Stomach (tissue), 9 donors: Measurements from ENCODE around the gene ABHD1. TPM values are rescaled to one million over a fixed set of nuclear protein-coding genes. Genes with fewer than 3 reads are reported as not detected.

Source experiments
- DNase-seq, 2 donors: peaks; one replicate each; pipeline versions ENCODE4 v3.0.0 to v3.0.0-alpha.2; 2013 to 2019
- H3K27ac ChIP-seq, 5 donors: fragments of 200-600 bp in 4 of 5; sonication (generic) in 4 of 5; one replicate each; pipeline ENCODE4 v1.5.1; 2013 to 2019; ENCODE audit warnings: mild to moderate bottlenecking in 1 of 5, moderate library complexity in 1 of 5
- H3K27me3 ChIP-seq, 3 donors: fragments of 200-600 bp; sonication (generic); one replicate each; pipeline ENCODE4 v1.5.1; 2017 to 2019; ENCODE audit warnings: mixed run types in 1 of 3
- H3K36me3 ChIP-seq, 4 donors: fragments of 200-600 bp; sonication (generic); 1 replicate in 3 of 4; 2 replicates in 1 of 4; pipeline ENCODE4 v1.5.1; 2016 to 2019
- H3K4me1 ChIP-seq, 4 donors: fragments of 200-600 bp; sonication (generic); one replicate each; pipeline ENCODE4 v1.5.1; 2016 to 2019
- H3K4me3 ChIP-seq, 4 donors: fragments of 200-600 bp; sonication (generic) in 3 of 4; one replicate each; pipeline ENCODE4 v1.5.1; 2016 to 2019; ENCODE audit warnings: mild to moderate bottlenecking in 1 of 4
- H3K9me3 ChIP-seq, 4 donors: fragments of 200-600 bp; sonication (generic); one replicate each; pipeline ENCODE4 v1.5.1; 2016 to 2019
- EP300 ChIP-seq: sonication (generic); formaldehyde crosslinking; IDR thresholded peaks from one replicate; pipeline ENCODE4 v1.6.1; 2017; ENCODE audit warnings: antibody characterized with exemption
- POLR2A ChIP-seq, 4 donors: fragments of 450-650 bp; IDR thresholded peaks; one replicate each; pipeline ENCODE4 v1.6.1; 2016; ENCODE audit warnings: antibody characterized with exemption in 4 of 4, control low read depth in 2 of 4, mild to moderate bottlenecking in 1 of 4, moderate library complexity in 1 of 4
- POLR2AphosphoS5 ChIP-seq, 3 donors: sonication (generic); formaldehyde crosslinking; IDR thresholded peaks; one replicate each; pipeline ENCODE4 v1.6.1; 2016; ENCODE audit warnings: antibody characterized with exemption in 3 of 3
- WGBS, 5 donors: extraction: QIAGEN DNeasy Blood & Tissue Kit in 3 of 5; methylation state at CpG; one replicate each; pipeline versions ENCODE4 v1.1.5 to v1.1.7; 2013 to 2018; 5-methylcytosine and 5-hydroxymethylcytosine counted together
- intact Hi-C: fragments of 100-400 bp; cut with DNase I; formaldehyde crosslinking; loops from one replicate; pipeline ENCODE4 v1.15.1; 2023; ENCODE audit warnings: low total_unique reads
- polyA plus RNA-seq, 3 donors: library from polyadenylated mRNA; stranded (reverse); fragments of 200-250 nt; gene quantifications; one replicate each; pipeline ENCODE4 v1.2.3, GENCODE V29; 2013
- total RNA-seq, 5 donors: library from RNA; depleted of rRNA; stranded (reverse); fragments of >200 nt; gene quantifications; one replicate each; pipeline versions ENCODE4 v1.1.0 to v1.2.3, GENCODE V29; 2014 to 2016
- TF ChIP-seq, protein P1 (sequence below), 7 experiments: fragments of 450-650 bp in 4 of 7; fragments of 200-600 bp in 3 of 7; sonication (generic) in 3 of 7; IDR thresholded peaks; one replicate each; pipeline ENCODE4 v1.5.1; 2016 to 2019; ENCODE audit warnings: antibody characterized with exemption in 7 of 7, control low read depth in 2 of 7, mild to moderate bottlenecking in 1 of 7
- donor health status: healthy with polysubstance abuse.
- donor health status: Bipolar disorder and iron deficiency.
- donor health status: healthy.

The ABHD1 gene
- total and polyA plus RNA-seq, 8 donors = 0.23 to 0.75 TPM; not detected in 6

DNA sequence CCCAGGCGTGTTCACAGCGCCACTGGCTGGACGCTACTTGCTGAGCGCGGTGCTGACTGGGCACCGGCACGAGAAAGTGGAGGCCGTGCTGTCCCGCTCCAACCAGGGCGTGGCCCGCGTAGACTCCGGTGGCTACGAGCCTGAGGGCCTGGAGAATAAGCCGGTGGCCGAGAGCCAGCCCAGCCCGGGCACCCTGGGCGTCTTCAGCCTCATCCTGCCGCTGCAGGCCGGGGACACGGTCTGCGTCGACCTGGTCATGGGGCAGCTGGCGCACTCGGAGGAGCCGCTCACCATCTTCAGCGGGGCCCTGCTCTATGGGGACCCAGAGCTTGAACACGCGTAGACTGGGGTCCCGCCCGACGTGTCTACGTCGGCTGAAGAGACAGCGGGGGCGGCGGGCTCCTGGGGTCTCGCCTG, 37.9 kb upstream of the ABHD1 start:
- H3K9me3 ChIP-seq = no peaks in the 10 kb centered on the region
- no peaks in the 10 kb centered on the region for H3K27me3 ChIP-seq
- H3K4me1 ChIP-seq = peaks cover 38 to 75% (median 61%) of the 10 kb centered on the region in 4 donors
- DNase-seq = peak; percentile 73 to 86
- TF ChIP-seq POLR2A (IDR thresholded peaks at IDR 0.05) = no peak
- TF ChIP-seq POLR2AphosphoS5 (IDR thresholded peaks at IDR 0.05) = peak; percentile 16 to 57 (median 52)
- TF ChIP-seq, protein P1, sequence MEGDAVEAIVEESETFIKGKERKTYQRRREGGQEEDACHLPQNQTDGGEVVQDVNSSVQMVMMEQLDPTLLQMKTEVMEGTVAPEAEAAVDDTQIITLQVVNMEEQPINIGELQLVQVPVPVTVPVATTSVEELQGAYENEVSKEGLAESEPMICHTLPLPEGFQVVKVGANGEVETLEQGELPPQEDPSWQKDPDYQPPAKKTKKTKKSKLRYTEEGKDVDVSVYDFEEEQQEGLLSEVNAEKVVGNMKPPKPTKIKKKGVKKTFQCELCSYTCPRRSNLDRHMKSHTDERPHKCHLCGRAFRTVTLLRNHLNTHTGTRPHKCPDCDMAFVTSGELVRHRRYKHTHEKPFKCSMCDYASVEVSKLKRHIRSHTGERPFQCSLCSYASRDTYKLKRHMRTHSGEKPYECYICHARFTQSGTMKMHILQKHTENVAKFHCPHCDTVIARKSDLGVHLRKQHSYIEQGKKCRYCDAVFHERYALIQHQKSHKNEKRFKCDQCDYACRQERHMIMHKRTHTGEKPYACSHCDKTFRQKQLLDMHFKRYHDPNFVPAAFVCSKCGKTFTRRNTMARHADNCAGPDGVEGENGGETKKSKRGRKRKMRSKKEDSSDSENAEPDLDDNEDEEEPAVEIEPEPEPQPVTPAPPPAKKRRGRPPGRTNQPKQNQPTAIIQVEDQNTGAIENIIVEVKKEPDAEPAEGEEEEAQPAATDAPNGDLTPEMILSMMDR (IDR thresholded peaks at IDR 0.05) = peak in 4 of 7 experiments; percentile 16 to 39 (median 23)
- TF ChIP-seq EP300 = no peak
- intact Hi-C loops = loop anchor here (10.0 kb wide), 1 partner anchor 51 kb away; the partner anchor contains the start of gene TMEM214
- H3K4me3 ChIP-seq = peak overlapping the region; percentile 63 to 79 (median 65)
- 0 to 1% (median 1%) methylated on average over 2 to 38 of the region's 38 CpGs; no CpG with 5 or more reads in 1 of the 5 donors for WGBS, 5 donors
- H3K27ac ChIP-seq = peak overlapping the region; percentile 83 to 92 (median 89)
- H3K36me3 ChIP-seq = peaks cover 0 to 17% (median 6%) of the 10 kb centered on the region in 4 donors

DNA sequence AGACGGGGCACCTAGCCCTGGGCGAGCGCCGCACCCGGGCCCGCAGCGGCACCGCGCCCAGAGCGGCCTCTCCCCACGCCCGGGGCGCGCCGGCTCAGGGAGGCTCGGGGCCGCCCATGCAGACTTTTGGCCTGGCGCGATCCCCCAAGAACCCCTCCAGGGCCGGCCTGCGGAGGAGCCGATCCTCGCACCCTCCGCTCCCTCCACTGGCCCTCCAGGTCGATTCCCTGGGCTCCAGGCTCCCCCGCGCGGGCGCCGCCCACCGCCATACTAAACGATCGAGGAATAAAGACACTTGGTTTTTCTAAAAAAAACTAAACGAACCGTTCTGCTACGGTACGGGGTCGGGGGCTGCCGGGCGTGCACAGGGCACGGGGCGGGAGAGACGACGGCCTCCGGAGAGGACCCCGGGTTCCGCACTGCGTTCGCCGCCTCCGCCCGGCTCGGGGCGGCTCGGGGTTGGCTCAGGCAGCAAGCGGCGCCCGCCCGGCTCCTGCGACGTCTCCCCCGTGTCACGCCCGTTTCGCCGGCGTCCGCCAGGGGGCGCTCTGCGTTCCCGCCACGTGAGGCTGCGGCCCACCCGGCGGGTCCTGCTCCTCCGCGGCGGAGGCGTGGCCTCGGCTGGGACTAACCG, 37.4 kb upstream of the ABHD1 start:
- intact Hi-C loops = loop anchor here (10.0 kb wide), 1 partner anchor 51 kb away; the partner anchor contains the start of gene TMEM214
- no peaks in the 10 kb centered on the region for H3K27me3 ChIP-seq
- H3K27ac ChIP-seq = peak overlapping the region; percentile 83 to 92 (median 89)
- no peaks in the 10 kb centered on the region for H3K9me3 ChIP-seq
- TF ChIP-seq EP300 = no peak
- TF ChIP-seq POLR2A (IDR thresholded peaks at IDR 0.05) = no peak
- TF ChIP-seq POLR2AphosphoS5 (IDR thresholded peaks at IDR 0.05) = peak; percentile 68 to 94 (median 84)
- TF ChIP-seq, protein P1 (IDR thresholded peaks at IDR 0.05) = peak in 5 of 7 experiments; percentile 72 to 99 (median 94)
- H3K4me3 ChIP-seq = peak overlapping the region; percentile 63 to 79 (median 65)
- DNase-seq = peak; percentile 97 to 99
- peaks cover 0 to 17% (median 6%) of the 10 kb centered on the region in 4 donors for H3K36me3 ChIP-seq
- H3K4me1 ChIP-seq = peaks cover 33 to 70% (median 56%) of the 10 kb centered on the region in 4 donors
- 0 to 1% (median 1%) methylated on average over 31 to 81 of the region's 81 CpGs for WGBS, 5 donors

DNA sequence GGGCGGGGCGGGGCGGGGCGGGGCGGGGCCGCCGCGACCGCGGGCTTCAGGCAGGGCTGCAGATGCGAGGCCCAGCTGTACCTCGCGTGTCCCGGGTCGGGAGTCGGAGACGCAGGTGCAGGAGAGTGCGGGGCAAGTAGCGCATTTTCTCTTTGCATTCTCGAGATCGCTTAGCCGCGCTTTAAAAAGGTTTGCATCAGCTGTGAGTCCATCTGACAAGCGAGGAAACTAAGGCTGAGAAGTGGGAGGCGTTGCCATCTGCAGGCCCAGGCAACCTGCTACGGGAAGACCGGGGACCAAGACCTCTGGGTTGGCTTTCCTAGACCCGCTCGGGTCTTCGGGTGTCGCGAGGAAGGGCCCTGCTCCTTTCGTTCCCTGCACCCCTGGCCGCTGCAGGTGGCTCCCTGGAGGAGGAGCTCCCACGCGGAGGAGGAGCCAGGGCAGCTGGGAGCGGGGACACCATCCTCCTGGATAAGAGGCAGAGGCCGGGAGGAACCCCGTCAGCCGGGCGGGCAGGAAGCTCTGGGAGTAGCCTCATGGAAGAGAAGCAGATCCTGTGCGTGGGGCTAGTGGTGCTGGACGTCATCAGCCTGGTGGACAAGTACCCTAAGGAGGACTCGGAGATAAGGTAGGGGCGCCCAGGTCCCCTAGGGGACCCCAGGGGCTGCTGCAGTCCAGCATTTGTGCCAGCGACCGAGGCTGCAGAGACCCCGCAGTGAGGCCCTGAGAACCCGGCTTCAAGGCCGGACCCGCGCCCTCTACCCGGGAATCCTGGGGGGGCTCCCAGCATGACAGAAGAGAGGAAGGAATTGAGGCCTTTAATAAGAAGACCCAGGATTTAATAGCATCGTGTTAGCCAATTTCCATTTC, 36.7 kb upstream of the ABHD1 start, which contains the start of gene KHK:
TSS of gene KHK (plus strand) at position 49 of the 870 bp plus-strand sequence. CDS start at position 537, 488 bp downstream.
- peak within 1 kb of the TSS; percentile 83 to 92 (median 89) for H3K27ac ChIP-seq
- peak; percentile 61 to 73 for DNase-seq
- TF ChIP-seq EP300 = no peak
- TF ChIP-seq, protein P1 (IDR thresholded peaks at IDR 0.05) = peak in 1 of 7 experiments; percentile 11
- 8 to 12% (median 10%) methylated on average over 24 to 54 of the region's 54 CpGs for WGBS, 5 donors
- H3K36me3 ChIP-seq = peaks cover 0 to 16% (median 6%) of the 10 kb centered on the region in 4 donors
- H3K4me1 ChIP-seq = peaks cover 26 to 62% (median 48%) of the 10 kb centered on the region in 4 donors
- H3K27me3 ChIP-seq = no peaks in the 10 kb centered on the region
- no peaks in the 10 kb centered on the region for H3K9me3 ChIP-seq
- peak within 1 kb of the TSS; percentile 63 to 79 (median 65) for H3K4me3 ChIP-seq
- intact Hi-C loops = loop anchor here (10.0 kb wide), 1 partner anchor 52 kb away; the partner anchor contains the start of gene TMEM214
